Hematopoietic multipotent progenitor cell treated with erythropoietin and hydrocortisone succinate and interleukin-3 and kit ligand, for 8 days (in vitro differentiated cells): ENCODE results near the gene FGF5.
"Not testable (repeated sequence)": the region's sequence is repeated elsewhere in the genome, so short reads cannot be mapped to it uniquely, and the experiment has no call there.

Experiments used
- DNase-seq: peaks from one replicate; pipeline ENCODE4 v3.0.0-alpha.2; 2015

Gene FGF5

GRCh38 chr4:80255329-80256095, 11.0 kb upstream of the FGF5 start:
- no peak for DNase-seq

- DNase-seq: no peak
These were observed 8.6 kb upstream of the FGF5 start for GRCh38 chr4:80257851-80258250.

- no peak for DNase-seq
These were observed 7.5 kb upstream of the FGF5 start for GRCh38 chr4:80259012-80259411.

GRCh38 chr4:80259817-80260216, 6.6 kb upstream of the FGF5 start:
- no peak for DNase-seq

GRCh38 chr4:80261989-80262600, 4.4 kb upstream of the FGF5 start:
- no peak for DNase-seq

- DNase-seq: no peak
These were observed 2.7 kb upstream of the FGF5 start for GRCh38 chr4:80263541-80264351.

- DNase-seq: no peak
These were observed 2.2 kb upstream of the FGF5 start for GRCh38 chr4:80264352-80264647.

GRCh38 chr4:80264825-80265224, 1.6 kb upstream of the FGF5 start:
- DNase-seq: no peak

GRCh38 chr4:80265571-80266252, 752 bp upstream of the FGF5 start:
- no peak for DNase-seq

- no peak for DNase-seq
These were observed 477 bp downstream of the FGF5 start for GRCh38 chr4:80266902-80267380.

- no peak for DNase-seq
These were observed 1.8 kb downstream of the FGF5 start for GRCh38 chr4:80268081-80268823.

GRCh38 chr4:80268936-80269335, 2.5 kb downstream of the FGF5 start:
- DNase-seq: no peak

GRCh38 chr4:80270321-80270720, 3.9 kb downstream of the FGF5 start:
- no peak for DNase-seq

GRCh38 chr4:80270868-80271267, 4.4 kb downstream of the FGF5 start:
- no peak for DNase-seq

- DNase-seq: no peak
These were observed 5.3 kb downstream of the FGF5 start for GRCh38 chr4:80271801-80272200.

GRCh38 chr4:80276931-80277330, 10.5 kb downstream of the FGF5 start:
- no peak for DNase-seq

GRCh38 chr4:80279751-80280150, 13.3 kb downstream of the FGF5 start:
- no peak for DNase-seq

- DNase-seq: no peak
These were observed 20.0 kb downstream of the FGF5 start for GRCh38 chr4:80286451-80286850.

GRCh38 chr4:80290665-80291064, 24.2 kb downstream of the FGF5 start:
- not testable (repeated sequence) for DNase-seq

GRCh38 chr4:80294206-80294605, 27.7 kb downstream of the FGF5 start:
- no peak for DNase-seq

- DNase-seq: no peak
These were observed 28.9 kb downstream of the FGF5 start for GRCh38 chr4:80295336-80295735.

GRCh38 chr4:80295826-80296225, 29.4 kb downstream of the FGF5 start:
- no peak for DNase-seq

GRCh38 chr4:80301884-80302283, 35.4 kb downstream of the FGF5 start:
- DNase-seq: no peak
